Stomach (tissue), 9 donors: ENCODE measurements around the gene CREBBP. TPM values are rescaled to one million over a fixed set of nuclear protein-coding genes. Genes with fewer than 3 reads are reported as not detected.

Experiments used
- DNase-seq, 2 donors: peaks; one replicate each; pipeline versions ENCODE4 v3.0.0 to v3.0.0-alpha.2; 2013 to 2019
- H3K27ac ChIP-seq, 5 donors: fragments of 200-600 bp in 4 of 5; sonication (generic) in 4 of 5; one replicate each; pipeline ENCODE4 v1.5.1; 2013 to 2019; ENCODE audit warnings: mild to moderate bottlenecking in 1 of 5, moderate library complexity in 1 of 5
- H3K27me3 ChIP-seq, 3 donors: fragments of 200-600 bp; sonication (generic); one replicate each; pipeline ENCODE4 v1.5.1; 2017 to 2019; ENCODE audit warnings: mixed run types in 1 of 3
- H3K36me3 ChIP-seq, 4 donors: fragments of 200-600 bp; sonication (generic); 1 replicate in 3 of 4; 2 replicates in 1 of 4; pipeline ENCODE4 v1.5.1; 2016 to 2019
- H3K4me1 ChIP-seq, 4 donors: fragments of 200-600 bp; sonication (generic); one replicate each; pipeline ENCODE4 v1.5.1; 2016 to 2019
- H3K4me3 ChIP-seq, 4 donors: fragments of 200-600 bp; sonication (generic) in 3 of 4; one replicate each; pipeline ENCODE4 v1.5.1; 2016 to 2019; ENCODE audit warnings: mild to moderate bottlenecking in 1 of 4
- H3K9me3 ChIP-seq, 4 donors: fragments of 200-600 bp; sonication (generic); one replicate each; pipeline ENCODE4 v1.5.1; 2016 to 2019
- EP300 ChIP-seq: sonication (generic); formaldehyde crosslinking; IDR thresholded peaks from one replicate; pipeline ENCODE4 v1.6.1; 2017; ENCODE audit warnings: antibody characterized with exemption
- POLR2A ChIP-seq, 4 donors: fragments of 450-650 bp; IDR thresholded peaks; one replicate each; pipeline ENCODE4 v1.6.1; 2016; ENCODE audit warnings: antibody characterized with exemption in 4 of 4, control low read depth in 2 of 4, mild to moderate bottlenecking in 1 of 4, moderate library complexity in 1 of 4
- POLR2AphosphoS5 ChIP-seq, 3 donors: sonication (generic); formaldehyde crosslinking; IDR thresholded peaks; one replicate each; pipeline ENCODE4 v1.6.1; 2016; ENCODE audit warnings: antibody characterized with exemption in 3 of 3
- WGBS, 5 donors: extraction: QIAGEN DNeasy Blood & Tissue Kit in 3 of 5; methylation state at CpG; one replicate each; pipeline versions ENCODE4 v1.1.5 to v1.1.7; 2013 to 2018; 5-methylcytosine and 5-hydroxymethylcytosine counted together
- intact Hi-C: fragments of 100-400 bp; cut with DNase I; formaldehyde crosslinking; loops from one replicate; pipeline ENCODE4 v1.15.1; 2023; ENCODE audit warnings: low total_unique reads
- polyA plus RNA-seq, 3 donors: library from polyadenylated mRNA; stranded (reverse); fragments of 200-250 nt; gene quantifications; one replicate each; pipeline ENCODE4 v1.2.3, GENCODE V29; 2013
- total RNA-seq, 5 donors: library from RNA; depleted of rRNA; stranded (reverse); fragments of >200 nt; gene quantifications; one replicate each; pipeline versions ENCODE4 v1.1.0 to v1.2.3, GENCODE V29; 2014 to 2016
- TF ChIP-seq, protein P1 (sequence below), 7 experiments: fragments of 450-650 bp in 4 of 7; fragments of 200-600 bp in 3 of 7; sonication (generic) in 3 of 7; IDR thresholded peaks; one replicate each; pipeline ENCODE4 v1.5.1; 2016 to 2019; ENCODE audit warnings: antibody characterized with exemption in 7 of 7, control low read depth in 2 of 7, mild to moderate bottlenecking in 1 of 7
- donor health status: healthy with polysubstance abuse.
- donor health status: Bipolar disorder and iron deficiency.
- donor health status: healthy.

CREBBP gene
- total and polyA plus RNA-seq, 8 donors, result 6.7 to 116 (median 75.9) TPM

DNA sequence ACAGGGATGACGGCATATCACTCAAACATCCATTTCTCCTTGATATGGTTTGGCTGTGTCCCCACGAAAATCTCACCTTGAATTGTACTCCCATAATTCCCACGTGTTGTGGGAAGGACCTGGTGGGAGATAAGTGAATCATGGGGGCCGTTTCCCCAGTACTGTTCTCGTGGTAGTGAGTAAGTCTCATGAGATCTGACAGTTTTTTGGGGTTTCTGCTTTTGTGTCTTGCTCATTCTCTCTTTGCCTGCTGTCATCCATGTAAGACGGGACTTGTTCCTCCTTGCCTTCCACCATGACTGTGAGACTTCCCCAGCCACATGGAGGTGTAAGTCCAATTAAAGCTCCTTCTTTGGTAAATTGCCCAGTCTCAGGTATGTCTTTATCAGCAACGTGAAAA is 193.5 kb downstream of the CREBBP start:
- peaks cover 0 to 17% (median 15%) of the 10 kb centered on the region in 4 donors for H3K4me1 ChIP-seq
- intact Hi-C loops, result no loop called here
- H3K36me3 ChIP-seq, result peaks cover 28 to 70% (median 68%) of the 10 kb centered on the region in 4 donors
- H3K9me3 ChIP-seq, result no peaks in the 10 kb centered on the region
- 79 to 83% (median 82%) methylated on average over 7 of the region's 7 CpGs for WGBS, 5 donors
- TF ChIP-seq, protein P1, sequence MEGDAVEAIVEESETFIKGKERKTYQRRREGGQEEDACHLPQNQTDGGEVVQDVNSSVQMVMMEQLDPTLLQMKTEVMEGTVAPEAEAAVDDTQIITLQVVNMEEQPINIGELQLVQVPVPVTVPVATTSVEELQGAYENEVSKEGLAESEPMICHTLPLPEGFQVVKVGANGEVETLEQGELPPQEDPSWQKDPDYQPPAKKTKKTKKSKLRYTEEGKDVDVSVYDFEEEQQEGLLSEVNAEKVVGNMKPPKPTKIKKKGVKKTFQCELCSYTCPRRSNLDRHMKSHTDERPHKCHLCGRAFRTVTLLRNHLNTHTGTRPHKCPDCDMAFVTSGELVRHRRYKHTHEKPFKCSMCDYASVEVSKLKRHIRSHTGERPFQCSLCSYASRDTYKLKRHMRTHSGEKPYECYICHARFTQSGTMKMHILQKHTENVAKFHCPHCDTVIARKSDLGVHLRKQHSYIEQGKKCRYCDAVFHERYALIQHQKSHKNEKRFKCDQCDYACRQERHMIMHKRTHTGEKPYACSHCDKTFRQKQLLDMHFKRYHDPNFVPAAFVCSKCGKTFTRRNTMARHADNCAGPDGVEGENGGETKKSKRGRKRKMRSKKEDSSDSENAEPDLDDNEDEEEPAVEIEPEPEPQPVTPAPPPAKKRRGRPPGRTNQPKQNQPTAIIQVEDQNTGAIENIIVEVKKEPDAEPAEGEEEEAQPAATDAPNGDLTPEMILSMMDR (IDR thresholded peaks at IDR 0.05), result no peak
- TF ChIP-seq POLR2AphosphoS5 (IDR thresholded peaks at IDR 0.05), result no peak
- TF ChIP-seq POLR2A (IDR thresholded peaks at IDR 0.05), result no peak
- no peak for TF ChIP-seq EP300
- H3K27me3 ChIP-seq, result no peaks in the 10 kb centered on the region
- no peak for DNase-seq
- no peak overlapping the region for H3K4me3 ChIP-seq
- H3K27ac ChIP-seq, result no peak overlapping the region

DNA sequence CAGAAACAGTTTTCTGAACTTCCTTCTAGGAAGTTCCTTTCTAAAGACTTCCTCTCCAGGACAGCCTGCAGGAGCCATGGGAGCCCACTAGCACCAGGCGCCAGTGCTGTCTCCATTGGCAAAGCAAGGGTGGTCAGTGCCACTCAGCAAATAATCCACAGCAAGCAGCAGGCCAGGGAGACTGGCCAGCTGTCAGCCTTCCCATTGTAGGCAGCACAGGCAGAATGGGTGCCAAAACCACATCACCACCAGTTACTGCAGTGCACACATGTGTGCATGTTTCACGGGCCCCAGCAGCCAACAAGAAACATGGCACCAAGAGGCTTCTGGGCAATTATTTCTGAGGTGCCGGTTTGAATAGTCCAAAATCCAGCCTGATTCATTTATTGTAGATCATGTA is 199.3 kb downstream of the CREBBP start:
- no peak overlapping the region for H3K27ac ChIP-seq

DNA sequence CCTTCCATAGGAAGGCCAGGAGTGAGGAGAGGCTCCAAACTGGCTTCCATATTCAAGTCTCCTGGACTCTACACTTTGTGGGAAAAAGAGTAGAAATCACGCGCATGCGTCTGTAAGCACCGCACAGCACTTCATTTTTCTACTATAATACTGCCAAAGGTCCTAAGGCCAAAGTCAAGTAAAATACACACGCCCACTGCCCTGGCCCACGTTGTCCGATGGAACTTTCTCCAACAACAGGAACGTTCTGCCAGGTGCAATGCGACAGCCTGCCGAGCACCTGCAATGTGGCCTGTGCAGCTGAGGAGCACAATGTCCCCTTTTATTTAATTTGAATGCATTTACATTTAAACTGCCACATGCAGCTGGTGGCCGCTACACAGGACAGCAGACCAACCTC is 202.5 kb downstream of the CREBBP start:
- peaks cover 58 to 100% (median 98%) of the 10 kb centered on the region in 4 donors for H3K36me3 ChIP-seq

More for the DNA sequence above, 199.3 kb downstream of the CREBBP start:
- WGBS, 5 donors, result 65 to 85% (median 76%) methylated on average over 3 of the region's 3 CpGs
- TF ChIP-seq POLR2AphosphoS5 (IDR thresholded peaks at IDR 0.05) (no peak), EP300 (no peak), POLR2A (IDR thresholded peaks at IDR 0.05) (no peak)
- TF ChIP-seq, protein P1 (IDR thresholded peaks at IDR 0.05), result no peak
- Histone ChIP-seq H3K4me3 (no peak overlapping the region), H3K27me3 (no peaks in the 10 kb centered on the region), H3K4me1 (no peaks in the 10 kb centered on the region), H3K9me3 (no peaks in the 10 kb centered on the region), H3K36me3 (peaks cover 43 to 99% (median 97%) of the 10 kb centered on the region in 4 donors)
- intact Hi-C loops, result no loop called here
- no peak for DNase-seq

DNA sequence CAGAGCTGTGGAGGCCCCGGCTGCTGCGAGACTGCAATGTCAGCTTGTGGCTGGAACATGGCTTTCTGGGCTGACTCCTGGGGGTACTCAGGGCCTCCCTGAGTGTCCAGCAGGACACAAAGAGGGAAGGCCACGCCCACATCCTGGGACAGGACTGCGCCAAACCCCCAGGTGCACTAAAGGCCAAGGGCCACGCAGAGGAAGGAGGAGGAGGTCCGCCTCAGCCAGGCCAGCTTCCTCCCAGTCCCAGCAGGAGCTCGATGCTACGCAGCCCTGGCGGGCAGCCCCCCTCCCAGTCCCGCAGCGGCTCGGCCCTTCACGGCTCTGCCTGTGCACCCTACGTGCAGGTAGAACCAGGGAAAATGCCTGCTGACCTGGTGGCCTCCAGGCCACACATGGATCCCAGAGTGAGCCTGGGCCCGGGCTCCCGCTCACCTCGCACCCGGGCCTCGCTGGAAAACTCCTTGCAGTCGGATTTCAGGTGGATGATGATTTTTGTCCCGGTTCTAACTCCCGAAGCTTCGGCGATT is 204.8 kb downstream of the CREBBP start:
- Histone ChIP-seq H3K4me1 (no peaks in the 10 kb centered on the region), H3K9me3 (no peaks in the 10 kb centered on the region), H3K27ac (no peak overlapping the region), H3K4me3 (no peak overlapping the region), H3K27me3 (no peaks in the 10 kb centered on the region), H3K36me3 (peaks cover 58 to 100% (median 99%) of the 10 kb centered on the region in 4 donors)
- intact Hi-C loops, result no loop called here
- no peak for DNase-seq
- TF ChIP-seq, protein P1 (IDR thresholded peaks at IDR 0.05), result no peak
- TF ChIP-seq EP300 (no peak), POLR2AphosphoS5 (IDR thresholded peaks at IDR 0.05) (no peak)
- WGBS, 5 donors, result 88 to 97% (median 93%) methylated on average over 19 to 24 of the region's 24 CpGs

More for the DNA sequence above, 202.5 kb downstream of the CREBBP start:
- Histone ChIP-seq H3K9me3 (no peaks in the 10 kb centered on the region), H3K4me3 (no peak overlapping the region), H3K27me3 (no peaks in the 10 kb centered on the region), H3K27ac (no peak overlapping the region), H3K4me1 (no peaks in the 10 kb centered on the region)
- no peak for DNase-seq
- 88 to 93% (median 90%) methylated on average over 11 of the region's 11 CpGs for WGBS, 5 donors
- TF ChIP-seq, protein P1 (IDR thresholded peaks at IDR 0.05), result no peak
- TF ChIP-seq POLR2AphosphoS5 (IDR thresholded peaks at IDR 0.05) (no peak), POLR2A (IDR thresholded peaks at IDR 0.05) (no peak), EP300 (no peak)
- intact Hi-C loops, result no loop called here

Other genes with a start within 250 kb of the CREBBP start
- 100 to 1,000 TPM in 1 of 5 donors, 10 to 100 TPM in 4; 35.2 to 128 (median 43.0) TPM for gene DNASE1, start 226.0 kb downstream of the CREBBP start, total RNA-seq
- 10 to 100 TPM; 10.4 to 25.7 (median 25.0) TPM for gene DNASE1, start 226.0 kb downstream of the CREBBP start, polyA plus RNA-seq
- 100 to 1,000 TPM in 2 of 5 donors, 10 to 100 TPM in 3; 47.9 to 460 (median 96.6) TPM for gene TRAP1, start 163.2 kb downstream of the CREBBP start, total RNA-seq
- gene TRAP1, start 163.2 kb downstream of the CREBBP start, polyA plus RNA-seq, result 10 to 100 TPM; 39.5 to 83.5 (median 71.2) TPM
- gene ADCY9, start 235.7 kb upstream of the CREBBP start, total RNA-seq, result 10 to 100 TPM; 12.1 to 55.0 (median 15.8) TPM
- gene ADCY9, start 235.7 kb upstream of the CREBBP start, polyA plus RNA-seq, result 1 to 10 TPM; 1.7 to 2.7 (median 2.5) TPM